WTC11 (cell line): ENCODE measurements around the gene SH3PXD2A. TPM values are rescaled to one million over a fixed set of nuclear protein-coding genes. Genes with fewer than 3 reads are reported as not detected.
A peak's percentile ranks its signal among the peaks of the same experiment; 100 is the strongest.

Experiments used
- ATAC-seq: fragments of 200-7000 bp; cut with Tn5 transposase; 2 replicates; pipeline ENCODE4 v1.10.0; 2021; ENCODE audit warnings: mild to moderate bottlenecking, moderate library complexity
- CTCF ChIA-PET: fragments of 300-600 bp; sonication (Branson Sonifier 250); formaldehyde crosslinking; loops from one replicate; lab custom pipeline; 2021; ENCODE audit warnings: antibody characterized with exemption; lab: Charles Lee
- POLR2A ChIA-PET: fragments of 350-600 bp; sonication (Branson Sonifier 250); formaldehyde crosslinking; loops from one replicate; lab custom pipeline; 2021; ENCODE audit warnings: antibody characterized with exemption; lab: Charles Lee
- DNase-seq: peaks from one replicate; pipeline ENCODE4 v3.0.0; 2021; ENCODE audit warnings: low spot score
- H3K27ac Mint-ChIP-seq: 2 replicates; pipeline ENCODE4 v1.8.0; 2021; ENCODE audit warnings: mixed read lengths
- H3K27me3 Mint-ChIP-seq: 2 replicates; pipeline ENCODE4 v1.8.0; 2021; ENCODE audit warnings: low read depth, mild to moderate bottlenecking, moderate library complexity, mixed read lengths
- H3K36me3 Mint-ChIP-seq: 2 replicates; pipeline ENCODE4 v1.8.0; 2021; ENCODE audit warnings: mixed read lengths
- H3K4me1 Mint-ChIP-seq: 2 replicates; pipeline ENCODE4 v1.8.0; 2022; ENCODE audit warnings: mixed read lengths
- H3K4me3 Mint-ChIP-seq: 2 replicates; pipeline ENCODE4 v1.8.0; 2021; ENCODE audit warnings: mild to moderate bottlenecking, moderate library complexity, mixed read lengths
- H3K9me3 Mint-ChIP-seq: 2 replicates; pipeline ENCODE4 v1.8.0; 2021; ENCODE audit warnings: mixed read lengths
- E2F1 ChIP-seq: sonication (generic); formaldehyde crosslinking; IDR thresholded peaks from 2 replicates; pipeline ENCODE4 v1.8.0; 2022; ENCODE audit warnings: mild to moderate bottlenecking, missing genetic modification reagents
- E2F5 ChIP-seq: sonication (generic); formaldehyde crosslinking; IDR thresholded peaks from 2 replicates; pipeline ENCODE4 v1.8.1; 2022; ENCODE audit warnings: mild to moderate bottlenecking, moderate library complexity, missing genetic modification reagents
- ELF4 ChIP-seq: sonication (generic); formaldehyde crosslinking; IDR thresholded peaks from 2 replicates; pipeline ENCODE4 v1.8.1; 2022; ENCODE audit warnings: low read depth, mild to moderate bottlenecking, moderate library complexity, missing genetic modification reagents
- ESRRA ChIP-seq: sonication (generic); formaldehyde crosslinking; IDR thresholded peaks from 2 replicates; pipeline ENCODE4 v1.8.1; 2022; ENCODE audit warnings: mild to moderate bottlenecking, missing genetic modification reagents, borderline replicate concordance
- FOXK1 ChIP-seq: sonication (generic); formaldehyde crosslinking; IDR thresholded peaks from 2 replicates; pipeline ENCODE4 v1.8.0; 2022; ENCODE audit warnings: mild to moderate bottlenecking, moderate library complexity, missing genetic modification reagents
- MLX ChIP-seq: sonication (generic); formaldehyde crosslinking; IDR thresholded peaks from 2 replicates; pipeline ENCODE4 v1.8.1; 2023; ENCODE audit warnings: mild to moderate bottlenecking, missing genetic modification reagents, moderate library complexity
- NFATC4 ChIP-seq: fragments of 250-450 bp; sonication (Bioruptor Pico); IDR thresholded peaks from 2 replicates; pipeline ENCODE4 v1.9.0; 2021; ENCODE audit warnings: mild to moderate bottlenecking
- NR1H2 ChIP-seq: sonication (generic); formaldehyde crosslinking; IDR thresholded peaks from 2 replicates; pipeline ENCODE4 v1.9.0; 2021; ENCODE audit warnings: mild to moderate bottlenecking, moderate library complexity, missing genetic modification reagents
- NR2C2 ChIP-seq: sonication (generic); formaldehyde crosslinking; IDR thresholded peaks from 2 replicates; pipeline ENCODE4 v1.8.0; 2022; ENCODE audit warnings: mild to moderate bottlenecking, missing genetic modification reagents
- PRDM15 ChIP-seq: sonication (generic); formaldehyde crosslinking; IDR thresholded peaks from 2 replicates; pipeline ENCODE4 v1.8.0; 2022; ENCODE audit warnings: missing genetic modification reagents
- RELA ChIP-seq: sonication (generic); formaldehyde crosslinking; IDR thresholded peaks from 2 replicates; pipeline ENCODE4 v1.8.1; 2022; ENCODE audit warnings: missing genetic modification reagents, mild to moderate bottlenecking, borderline replicate concordance
- USF2 ChIP-seq: sonication (generic); formaldehyde crosslinking; IDR thresholded peaks from 2 replicates; pipeline ENCODE4 v1.8.1; 2023; ENCODE audit warnings: mild to moderate bottlenecking, missing genetic modification reagents, moderate library complexity
- ZBTB21 ChIP-seq: sonication (generic); formaldehyde crosslinking; IDR thresholded peaks from 2 replicates; pipeline ENCODE4 v1.8.1; 2023; ENCODE audit warnings: mild to moderate bottlenecking, missing genetic modification reagents, borderline replicate concordance
- ZBTB43 ChIP-seq: sonication (generic); formaldehyde crosslinking; IDR thresholded peaks from 2 replicates; pipeline ENCODE4 v1.8.1; 2023; ENCODE audit warnings: mild to moderate bottlenecking, missing genetic modification reagents
- ZMAT4 ChIP-seq: fragments of 250-450 bp; sonication (Bioruptor Pico); IDR thresholded peaks from 2 replicates; pipeline ENCODE4 v1.9.0; 2021; ENCODE audit warnings: mild to moderate bottlenecking
- ZNF281 ChIP-seq: sonication (generic); formaldehyde crosslinking; IDR thresholded peaks from 2 replicates; pipeline ENCODE4 v1.8.0; 2023; ENCODE audit warnings: mild to moderate bottlenecking, missing genetic modification reagents
- ZNF317 ChIP-seq: sonication (generic); formaldehyde crosslinking; IDR thresholded peaks from 2 replicates; pipeline ENCODE4 v1.8.1; 2023; ENCODE audit warnings: low read depth, mild to moderate bottlenecking, moderate library complexity, missing genetic modification reagents, borderline replicate concordance
- ZNF416 ChIP-seq: fragments of 250-450 bp; sonication (Bioruptor Pico); IDR thresholded peaks from 2 replicates; pipeline ENCODE4 v1.9.0; 2021; ENCODE audit warnings: mild to moderate bottlenecking, inconsistent platforms
- ZNF423 ChIP-seq: fragments of 250-450 bp; sonication (Bioruptor Pico); IDR thresholded peaks from 2 replicates; pipeline ENCODE4 v2.1.2; 2022; ENCODE audit warnings: mild to moderate bottlenecking, moderate library complexity
- ZNF425 ChIP-seq: fragments of 250-450 bp; sonication (Bioruptor Pico); conservative IDR thresholded peaks from 2 replicates; pipeline ENCODE4 v1.9.0; 2021; ENCODE audit warnings: mild to moderate bottlenecking
- total RNA-seq: library from RNA; stranded (reverse); gene quantifications from 3 replicates; pipeline ENCODE4 v1.2.3, GENCODE V29; 2021

SH3PXD2A gene
- total RNA-seq, 1 experiment from 2014 or later: 15.7 TPM

- Mint-ChIP-seq H3K36me3 (peaks cover 2% of the 10 kb centered on the region; the same call in 1 of the 2 replicates), H3K27me3 (no peaks in the 10 kb centered on the region), H3K9me3 (no peaks in the 10 kb centered on the region), H3K27ac (no peak overlapping the region), H3K4me1 (peaks cover 59% of the 10 kb centered on the region), H3K4me3 (no peak overlapping the region)
- TF ChIP-seq NFATC4 (CRISPR knock-in tag): no peak
- no peak for TF ChIP-seq ESRRA (CRISPR knock-in tag)
- no peak for TF ChIP-seq ZNF317 (CRISPR knock-in tag)
- no peak for TF ChIP-seq PRDM15 (CRISPR knock-in tag)
- no peak for TF ChIP-seq NR1H2
- TF ChIP-seq RELA (CRISPR knock-in tag): no peak
- no peak for TF ChIP-seq E2F5 (CRISPR knock-in tag)
- no peak for TF ChIP-seq E2F1 (CRISPR knock-in tag)
- TF ChIP-seq ZNF425 (CRISPR knock-in tag): no peak
- TF ChIP-seq ZNF423 (CRISPR knock-in tag): no peak
- TF ChIP-seq ZMAT4 (CRISPR knock-in tag): no peak
- no peak for TF ChIP-seq ZNF281
- TF ChIP-seq USF2 (CRISPR knock-in tag): no peak
- no peak for TF ChIP-seq ZNF416 (CRISPR knock-in tag)
- no peak for TF ChIP-seq ELF4 (CRISPR knock-in tag)
- no peak for TF ChIP-seq ZBTB43 (CRISPR knock-in tag)
- TF ChIP-seq ZBTB21: no peak
- TF ChIP-seq FOXK1 (CRISPR knock-in tag): no peak
- no peak for TF ChIP-seq NR2C2 (CRISPR knock-in tag)
- no peak for TF ChIP-seq MLX (CRISPR knock-in tag)
- ChIA-PET CTCF (interaction anchor here (0.8 to 3.0 kb wide), 5 partner anchors 11 to 55 kb away, joined by 3 to 10 read pairs (median 5); no protein-coding TSS in a partner anchor), POLR2A (interaction anchor here (1.1 kb wide), 1 partner anchor 12 kb away, joined by 3 read pairs; no protein-coding TSS in a partner anchor)
- DNase-seq: peak; percentile 23
- peak; percentile 17; the same call in 1 of the 2 replicates for ATAC-seq
Measured at GRCh38 chr10:103648251-103648635, 207.1 kb downstream of the SH3PXD2A start.
